Prostate gland (tissue), 2 donors: ENCODE data around the gene NECTIN1. TPM values are rescaled to one million over a fixed set of nuclear protein-coding genes. Genes with fewer than 3 reads are reported as not detected.

Experiments used
- DNase-seq: peaks from one replicate; pipeline ENCODE4 v3.0.0-alpha.2; 2019; ENCODE audit warnings: low spot score
- H3K27ac ChIP-seq, 2 donors: fragments of 200-600 bp; sonication (generic); 2 replicates each; pipeline ENCODE4 v1.5.1; 2017 to 2019
- H3K27me3 ChIP-seq: fragments of 200-600 bp; sonication (generic); replicated peaks from 2 replicates; pipeline ENCODE4 v1.5.1; 2019; ENCODE audit not compliant: insufficient read depth
- H3K36me3 ChIP-seq, 2 donors: fragments of 200-600 bp; sonication (generic); 1 replicate in 1 of 2; 2 replicates in 1 of 2; pipeline versions ENCODE4 v1.5.1 to v1.8.1; 2017 to 2019
- H3K4me1 ChIP-seq: fragments of 200-600 bp; sonication (generic); replicated peaks from 2 replicates; pipeline ENCODE4 v1.5.1; 2019
- H3K4me3 ChIP-seq, 2 donors: fragments of 200-600 bp; sonication (generic); 2 replicates each; pipeline ENCODE4 v1.5.1; 2017 to 2019
- H3K9me3 ChIP-seq: fragments of 200-600 bp; sonication (generic); 2 replicates; pipeline ENCODE4 v1.5.1; 2017
- CTCF ChIP-seq, 4 experiments: fragments of 200-600 bp in 2 of 4; fragments of 450-650 bp in 2 of 4; sonication (generic) in 2 of 4; IDR thresholded peaks; 1 replicate in 3 of 4; 2 replicates in 1 of 4; pipeline ENCODE4 v1.5.1; 2016 to 2019; ENCODE audit warnings: antibody characterized with exemption in 4 of 4, mild to moderate bottlenecking in 2 of 4, moderate library complexity in 2 of 4
- POLR2A ChIP-seq: fragments of 450-650 bp; IDR thresholded peaks from one replicate; pipeline ENCODE4 v1.6.1; 2016; ENCODE audit warnings: antibody characterized with exemption, mild to moderate bottlenecking
- POLR2AphosphoS5 ChIP-seq: sonication (generic); formaldehyde crosslinking; IDR thresholded peaks from one replicate; pipeline ENCODE4 v1.6.1; 2017; ENCODE audit warnings: antibody characterized with exemption
- whole genome bisulfite sequencing: methylation state at CpG from one replicate; pipeline ENCODE4 v1.1.5; 2018; 5-methylcytosine and 5-hydroxymethylcytosine counted together
- intact Hi-C: fragments of 100-400 bp; cut with DNase I; formaldehyde crosslinking; loops from one replicate; pipeline ENCODE4 v1.14.2; 2022
- total RNA-seq, 2 donors: library from RNA; depleted of rRNA; stranded (reverse); fragments of >200 nt; gene quantifications; one replicate each; pipeline ENCODE4 v1.1.0, GENCODE V29; 2016

Gene NECTIN1
- total RNA-seq, 2 donors from 2014 or later: 18.7 to 28.2 TPM

- H3K27me3 ChIP-seq: no peaks in the 10 kb centered on the region
- H3K9me3 ChIP-seq: no peaks in the 10 kb centered on the region
- DNase-seq: no peak
- intact Hi-C loops: no loop called here
- TF ChIP-seq POLR2A (no peak), POLR2AphosphoS5 (no peak)
- H3K27ac ChIP-seq: no peak overlapping the region
- no peaks in the 10 kb centered on the region for H3K4me1 ChIP-seq
- 68% methylated on average over 9 of the region's 10 CpGs for WGBS
- H3K36me3 ChIP-seq: no peaks in the 10 kb centered on the region
- no peak overlapping the region for H3K4me3 ChIP-seq
Observed at GRCh38 chr11:119643212-119643875, 85.7 kb downstream of the NECTIN1 start.

GRCh38 chr11:119641983-119642745 lies 86.8 kb downstream of the NECTIN1 start:
- Histone ChIP-seq H3K27me3 (no peaks in the 10 kb centered on the region), H3K4me1 (no peaks in the 10 kb centered on the region), H3K4me3 (no peak overlapping the region), H3K9me3 (no peaks in the 10 kb centered on the region), H3K36me3 (no peaks in the 10 kb centered on the region), H3K27ac (no peak overlapping the region)
- DNase-seq: no peak
- 75% methylated on average over 11 of the region's 12 CpGs for WGBS
- intact Hi-C loops: no loop called here
- TF ChIP-seq CTCF (IDR thresholded peaks at IDR 0.05): peak in 3 of 4 experiments; percentile 29 to 61 (median 41)
- TF ChIP-seq POLR2AphosphoS5: no peak
- TF ChIP-seq POLR2A: no peak

GRCh38 chr11:119640541-119640940 lies 88.5 kb downstream of the NECTIN1 start:
- 58% methylated on average over 6 of the region's 6 CpGs for WGBS
- H3K27ac ChIP-seq: no peak overlapping the region
- TF ChIP-seq CTCF (IDR thresholded peaks at IDR 0.05): no peak
- no peaks in the 10 kb centered on the region for H3K36me3 ChIP-seq
- H3K9me3 ChIP-seq: no peaks in the 10 kb centered on the region
- H3K4me3 ChIP-seq: no peak overlapping the region
- H3K4me1 ChIP-seq: no peaks in the 10 kb centered on the region
- DNase-seq: no peak
- H3K27me3 ChIP-seq: no peaks in the 10 kb centered on the region
- intact Hi-C loops: no loop called here

DNA sequence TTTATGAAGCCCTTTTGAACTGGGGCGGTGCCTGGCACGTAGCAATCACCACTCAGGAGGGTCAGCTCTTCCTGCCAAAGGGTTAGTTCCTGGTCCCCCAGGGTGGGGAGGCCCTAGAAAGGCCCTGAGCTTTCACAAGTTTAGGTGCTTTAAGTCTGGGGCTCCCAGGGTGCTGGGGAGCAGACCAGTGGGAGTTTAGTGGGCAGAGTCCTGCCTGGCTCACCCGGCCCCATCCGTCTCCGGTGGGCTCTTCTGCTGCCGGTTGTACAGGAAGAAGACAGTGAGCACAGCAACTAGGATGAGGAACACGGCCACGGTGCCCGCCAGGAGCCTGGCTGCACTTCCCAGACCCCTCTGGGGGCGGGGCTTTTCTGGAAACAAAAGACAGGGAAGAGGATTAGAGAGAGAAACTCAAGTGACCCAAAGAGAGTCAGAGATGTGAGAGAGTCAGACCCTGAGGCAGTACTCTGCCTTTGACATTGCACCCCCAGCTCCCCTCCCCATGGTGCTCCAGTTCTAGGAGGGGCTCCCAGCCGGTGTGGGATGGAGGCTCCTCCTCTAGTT lies 89.3 kb downstream of the NECTIN1 start:
- Histone ChIP-seq H3K27me3 (no peaks in the 10 kb centered on the region), H3K4me3 (no peak overlapping the region), H3K27ac (no peak overlapping the region), H3K4me1 (no peaks in the 10 kb centered on the region), H3K9me3 (no peaks in the 10 kb centered on the region), H3K36me3 (no peaks in the 10 kb centered on the region)
- WGBS: 65% methylated on average over 11 of the region's 11 CpGs
- TF ChIP-seq POLR2A (no peak), CTCF (IDR thresholded peaks at IDR 0.05) (no peak), POLR2AphosphoS5 (no peak)
- DNase-seq: no peak
- intact Hi-C loops: no loop called here

DNA sequence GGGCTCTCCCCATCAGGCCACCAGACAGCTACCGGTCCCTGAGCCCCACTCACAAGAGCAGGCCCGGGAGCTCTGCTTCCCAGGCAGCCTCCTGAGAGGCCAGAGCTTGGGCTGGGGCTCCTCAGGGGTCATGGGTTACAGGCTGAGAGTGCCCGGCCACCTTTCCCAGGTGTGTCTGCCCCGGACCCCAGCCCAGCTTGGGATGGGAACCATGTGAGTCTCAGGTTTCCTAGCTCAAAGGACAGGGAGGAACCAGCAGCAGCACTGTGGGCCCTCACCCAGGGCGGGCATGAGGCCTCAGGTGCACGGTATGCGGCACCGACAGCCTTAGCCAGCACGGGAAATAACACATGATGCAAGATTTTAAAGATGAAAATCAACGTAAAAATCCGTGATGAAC lies 90.1 kb downstream of the NECTIN1 start:
- intact Hi-C loops: no loop called here
- 69% methylated on average over 11 of the region's 11 CpGs for WGBS
- Histone ChIP-seq H3K4me1 (no peaks in the 10 kb centered on the region), H3K27me3 (no peaks in the 10 kb centered on the region), H3K27ac (no peak overlapping the region), H3K4me3 (no peak overlapping the region), H3K9me3 (no peaks in the 10 kb centered on the region), H3K36me3 (no peaks in the 10 kb centered on the region)
- DNase-seq: no peak
- TF ChIP-seq CTCF (IDR thresholded peaks at IDR 0.05) (no peak), POLR2AphosphoS5 (no peak), POLR2A (no peak)
